Skeletal muscle tissue (tissue), 4 donors: ENCODE measurements around the gene NCF4. TPM values are rescaled to one million over a fixed set of nuclear protein-coding genes. Genes with fewer than 3 reads are reported as not detected.

ENCODE experiments used
- H3K27ac ChIP-seq: one replicate; pipeline ENCODE4 v1.7.0; 2013; ENCODE audit warnings: mild to moderate bottlenecking, low read depth, low read length, inconsistent platforms
- H3K27me3 ChIP-seq, 3 donors: one replicate each; pipeline ENCODE4 v1.7.0; 2013; ENCODE audit warnings: low read length in 3 of 3; ENCODE audit not compliant: control insufficient read depth in 3 of 3, insufficient read depth in 3 of 3
- H3K36me3 ChIP-seq, 3 donors: one replicate each; pipeline ENCODE4 v1.7.0; 2013; ENCODE audit warnings: low read length in 3 of 3; ENCODE audit not compliant: control insufficient read depth in 3 of 3, insufficient read depth in 3 of 3
- H3K4me1 ChIP-seq, 3 donors: one replicate each; pipeline ENCODE4 v1.7.0; 2013; ENCODE audit warnings: low read length in 3 of 3, mild to moderate bottlenecking in 3 of 3; ENCODE audit not compliant: control insufficient read depth in 3 of 3, insufficient read depth in 3 of 3
- H3K4me3 ChIP-seq, 3 donors: one replicate each; pipeline ENCODE4 v1.7.0; 2013; ENCODE audit warnings: low read length in 3 of 3
- H3K9ac ChIP-seq, 3 donors: one replicate each; pipeline ENCODE4 v1.7.0; 2013; ENCODE audit warnings: low read length in 3 of 3, mild to moderate bottlenecking in 3 of 3, moderate library complexity in 2 of 3, low read depth in 1 of 3
- H3K9me3 ChIP-seq, 3 donors: one replicate each; pipeline ENCODE4 v1.7.0; 2013; ENCODE audit warnings: low read length in 3 of 3; ENCODE audit not compliant: control insufficient read depth in 3 of 3
- total RNA-seq: library from RNA; depleted of rRNA; stranded (reverse); fragments of >200 nt; gene quantifications from one replicate; pipeline ENCODE4 v1.2.3, GENCODE V29; 2014
- donor health status: Osteomylitis.

Gene NCF4
- total RNA-seq, 1 donor from 2014 or later: 6.8 TPM

DNA sequence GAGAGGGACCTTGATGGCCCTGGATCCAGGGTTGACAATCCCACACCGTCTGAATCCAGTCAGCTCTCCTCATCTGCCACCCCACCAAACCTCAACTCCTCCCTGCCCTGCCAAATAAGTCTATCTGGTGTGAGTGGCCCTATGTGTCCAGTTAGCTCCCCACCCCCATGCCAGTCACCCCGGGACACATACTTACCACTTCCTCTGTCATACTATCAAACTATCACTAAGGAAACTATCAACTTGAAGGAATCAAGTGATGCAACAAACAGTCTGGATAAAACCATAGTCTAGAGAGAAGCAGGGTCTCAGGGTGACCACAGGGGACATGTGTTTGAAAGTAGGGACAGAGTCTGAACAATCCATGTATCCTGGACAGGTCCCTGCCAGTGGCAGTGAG lies 39.4 kb downstream of the NCF4 start:
- Histone ChIP-seq H3K4me3 (no peak overlapping the region), H3K4me1 (no peaks in the 10 kb centered on the region), H3K27ac (no peak overlapping the region), H3K27me3 (peaks cover 13 to 26% (median 14%) of the 10 kb centered on the region in 3 donors), H3K36me3 (no peaks in the 10 kb centered on the region), H3K9me3 (peaks cover 0 to 3% (median 2%) of the 10 kb centered on the region in 3 donors), H3K9ac (no peak overlapping the region)

DNA sequence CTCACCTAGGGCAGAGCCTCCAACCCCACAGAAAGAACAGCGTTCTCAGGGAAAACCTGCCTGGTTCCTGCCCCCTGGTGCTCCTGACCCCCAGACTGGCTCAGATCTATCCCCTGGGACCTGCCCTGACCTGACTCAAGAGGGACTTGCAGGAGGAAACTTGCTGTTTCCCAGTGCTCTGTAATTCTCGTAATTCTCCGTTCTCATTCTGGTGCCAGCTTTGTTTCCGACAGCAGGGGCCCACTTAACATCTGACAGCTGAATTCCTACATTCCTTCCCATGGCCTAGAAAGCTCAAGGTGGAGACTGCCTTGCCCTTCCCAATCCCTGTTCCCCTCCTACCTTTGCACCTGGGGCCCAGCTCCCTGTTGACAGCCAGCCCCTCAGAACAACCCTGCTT lies 40.1 kb downstream of the NCF4 start:
- peaks cover 0 to 3% (median 2%) of the 10 kb centered on the region in 3 donors for H3K9me3 ChIP-seq
- H3K9ac ChIP-seq: no peak overlapping the region
- no peaks in the 10 kb centered on the region for H3K4me1 ChIP-seq
- no peaks in the 10 kb centered on the region for H3K36me3 ChIP-seq
- H3K27ac ChIP-seq: no peak overlapping the region
- no peak overlapping the region for H3K4me3 ChIP-seq
- H3K27me3 ChIP-seq: peaks cover 12 to 30% (median 14%) of the 10 kb centered on the region in 3 donors

DNA sequence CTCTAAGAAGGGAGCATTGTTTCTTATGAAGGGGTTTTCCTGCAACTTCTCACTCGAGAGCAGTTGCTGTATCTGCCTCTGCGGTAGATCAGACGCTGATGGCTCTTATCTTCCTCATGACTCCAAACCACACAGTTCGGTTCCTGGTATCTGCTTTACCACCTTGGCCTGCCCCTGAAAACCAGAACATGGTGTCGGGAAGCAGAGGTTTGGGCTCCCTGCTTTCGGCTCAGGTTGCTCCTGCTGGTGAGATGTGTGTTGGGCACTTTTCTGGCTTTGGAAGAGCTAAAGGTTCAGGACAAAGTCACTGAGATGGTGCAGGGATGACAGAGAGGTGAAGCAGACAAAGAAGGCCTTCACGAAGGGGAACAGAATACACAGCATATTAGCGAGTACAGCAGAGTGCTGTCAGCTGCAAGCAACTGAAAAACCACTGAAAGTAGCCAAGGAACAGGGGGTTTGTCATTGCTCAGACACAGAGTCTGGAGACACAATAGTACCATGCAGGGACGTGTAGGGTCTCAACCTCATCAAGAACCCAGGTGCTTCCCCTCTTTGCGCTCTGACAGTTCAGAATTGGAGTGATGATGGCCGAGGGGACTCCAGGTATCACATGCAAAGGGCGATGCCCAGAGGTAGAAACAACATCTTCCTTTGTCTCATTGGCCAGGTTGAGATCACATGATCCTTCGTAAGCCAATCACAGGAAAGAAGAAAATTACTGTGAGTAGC lies 40.8 kb downstream of the NCF4 start:
- no peaks in the 10 kb centered on the region for H3K4me1 ChIP-seq
- peaks cover 0 to 3% (median 2%) of the 10 kb centered on the region in 3 donors for H3K9me3 ChIP-seq
- H3K36me3 ChIP-seq: no peaks in the 10 kb centered on the region
- H3K27ac ChIP-seq: no peak overlapping the region
- H3K9ac ChIP-seq: no peak overlapping the region
- H3K27me3 ChIP-seq: peaks cover 11 to 30% (median 14%) of the 10 kb centered on the region in 3 donors
- H3K4me3 ChIP-seq: no peak overlapping the region

DNA sequence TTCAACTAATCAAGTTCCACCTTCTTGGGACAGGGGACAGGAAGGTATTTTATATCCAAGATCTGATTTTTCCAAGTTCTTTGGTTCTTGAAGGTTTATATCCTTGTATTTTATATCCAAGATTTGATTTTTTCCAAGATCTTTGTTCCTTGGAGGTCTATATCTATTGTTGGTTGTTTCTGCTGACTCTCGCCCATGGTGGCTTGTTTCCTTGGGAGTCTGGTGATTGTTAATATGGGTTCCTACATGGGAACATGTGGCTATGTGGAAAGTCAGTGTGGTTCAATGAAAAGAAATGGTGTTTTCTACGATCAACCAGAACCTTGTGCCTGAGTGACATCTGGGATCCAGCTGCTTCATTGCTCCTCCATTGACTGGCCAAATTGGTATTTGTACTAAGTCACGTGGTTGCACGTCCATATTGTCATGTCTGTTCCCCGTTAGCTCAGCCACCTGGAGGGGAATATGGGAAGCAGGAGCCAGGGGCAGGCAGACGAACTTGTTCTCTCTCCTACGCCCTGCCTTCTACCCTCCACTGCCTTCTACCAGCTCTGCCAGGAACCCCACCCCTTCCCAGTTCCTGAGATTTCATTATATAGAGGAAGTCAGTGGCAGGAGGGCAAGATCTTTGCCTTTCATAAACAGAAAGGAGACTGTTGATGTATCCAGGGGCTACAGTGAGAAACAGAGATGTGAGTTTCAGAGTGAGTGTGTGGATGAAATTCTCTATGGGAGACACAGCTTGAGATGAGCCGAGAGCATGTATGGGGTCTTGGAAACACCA lies 41.5 kb downstream of the NCF4 start:
- Histone ChIP-seq H3K27ac (no peak overlapping the region), H3K36me3 (no peaks in the 10 kb centered on the region), H3K4me3 (no peak overlapping the region), H3K9ac (no peak overlapping the region), H3K4me1 (no peaks in the 10 kb centered on the region), H3K9me3 (peaks cover 0 to 3% (median 2%) of the 10 kb centered on the region in 3 donors), H3K27me3 (peaks cover 11 to 32% (median 17%) of the 10 kb centered on the region in 3 donors)

DNA sequence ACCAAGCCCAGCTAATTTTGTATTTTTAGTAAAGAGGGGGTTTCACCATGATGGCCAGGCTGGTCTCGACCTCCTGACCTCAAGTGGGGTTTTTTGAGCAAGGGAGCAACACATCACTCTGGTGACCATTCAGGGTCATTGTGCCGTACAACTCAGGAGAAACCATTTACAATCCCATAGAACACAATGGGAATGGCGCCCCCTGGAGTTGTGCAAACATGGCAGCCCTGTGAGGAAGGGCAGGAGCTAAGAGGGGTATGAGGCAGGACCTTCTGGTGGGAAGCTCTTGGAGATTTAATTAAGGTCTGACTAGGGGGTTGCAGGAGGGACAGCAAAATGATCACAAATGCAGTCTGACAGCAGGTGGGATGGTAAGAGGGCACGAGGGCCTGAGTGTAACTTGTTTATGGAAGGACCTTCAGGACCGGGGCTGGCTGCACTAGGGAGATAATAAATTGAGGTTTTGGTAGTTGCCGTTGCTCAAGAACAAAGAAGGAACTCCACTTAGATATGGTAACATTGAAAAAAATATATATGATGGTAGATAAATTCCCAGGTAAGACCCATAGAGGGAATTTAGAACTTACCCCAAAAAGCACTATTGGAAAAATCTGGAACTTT lies 43.6 kb downstream of the NCF4 start:
- Histone ChIP-seq H3K4me3 (no peak overlapping the region), H3K27ac (no peak overlapping the region)

DNA sequence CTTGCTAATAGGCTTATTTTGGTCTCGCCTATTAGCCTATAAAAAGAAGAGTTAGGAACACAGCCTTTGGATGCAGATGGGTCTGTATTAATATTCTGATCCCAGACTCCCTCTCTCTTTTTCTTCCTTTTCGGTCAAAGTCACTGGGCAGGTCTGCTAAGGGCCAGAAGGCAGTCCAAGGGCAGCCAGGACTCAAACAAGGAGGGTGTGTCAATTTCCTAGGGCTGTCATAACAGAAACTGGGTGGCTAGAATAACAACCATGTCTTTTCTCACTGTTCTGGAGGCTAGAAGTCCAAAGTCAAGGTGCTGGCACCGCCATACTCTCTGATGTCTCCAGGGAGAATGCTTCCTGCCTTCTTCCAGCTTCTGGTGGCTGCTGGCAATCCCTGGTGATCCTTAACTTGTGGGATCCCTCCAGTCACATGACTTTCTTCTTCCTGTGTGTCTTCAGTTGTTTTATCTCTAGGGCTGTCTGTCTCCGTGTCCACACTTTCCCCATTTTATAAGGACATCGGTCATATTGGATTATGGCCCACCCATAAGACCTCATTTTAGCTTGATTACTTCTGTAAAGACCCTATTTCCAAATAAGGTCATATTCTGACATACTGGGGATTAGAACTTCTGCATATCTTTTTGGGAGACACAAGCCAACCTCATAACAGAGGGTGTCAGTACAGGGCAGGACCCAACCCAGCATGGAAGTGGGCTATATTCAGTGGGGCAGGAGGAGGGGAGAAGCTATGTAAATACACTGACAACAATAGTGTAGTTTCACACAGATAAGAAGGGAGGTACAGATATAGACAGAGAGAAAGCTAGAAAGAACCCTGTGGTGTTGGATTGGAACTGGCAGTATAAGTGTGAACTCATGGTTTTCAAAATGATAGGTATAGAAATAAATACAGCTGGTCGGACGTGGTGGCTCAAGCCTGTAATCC lies 46.7 kb downstream of the NCF4 start:
- Histone ChIP-seq H3K4me3 (no peak overlapping the region), H3K9me3 (no peaks in the 10 kb centered on the region), H3K27me3 (peaks cover 10 to 17% (median 14%) of the 10 kb centered on the region in 3 donors), H3K9ac (no peak overlapping the region), H3K27ac (no peak overlapping the region), H3K4me1 (no peaks in the 10 kb centered on the region), H3K36me3 (no peaks in the 10 kb centered on the region)

More for the DNA sequence above, 43.6 kb downstream of the NCF4 start:
- no peaks in the 10 kb centered on the region for H3K4me1 ChIP-seq
- H3K27me3 ChIP-seq: peaks cover 10 to 25% (median 13%) of the 10 kb centered on the region in 3 donors
- no peaks in the 10 kb centered on the region for H3K36me3 ChIP-seq
- H3K9me3 ChIP-seq: peaks cover 0 to 3% (median 2%) of the 10 kb centered on the region in 3 donors
- H3K9ac ChIP-seq: no peak overlapping the region

DNA sequence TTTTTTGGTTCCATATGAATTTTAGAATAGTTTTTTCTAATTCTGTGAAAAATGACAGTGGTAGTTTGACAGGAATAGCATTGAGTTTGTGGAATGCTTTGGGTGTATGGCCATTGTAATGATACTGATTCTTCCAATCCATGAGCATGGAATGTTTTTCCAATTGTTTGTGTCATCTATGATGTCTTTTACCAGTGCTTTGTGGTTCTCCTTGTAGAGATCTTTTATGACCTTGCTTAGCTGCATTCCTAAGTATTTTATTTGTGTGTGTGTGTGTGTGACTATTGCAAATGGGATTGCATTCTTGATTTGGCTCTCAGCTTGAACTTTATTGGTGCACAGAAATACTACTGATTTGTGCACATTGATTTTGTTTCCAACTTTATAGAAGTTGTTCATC lies 49.7 kb downstream of the NCF4 start:
- H3K9ac ChIP-seq: no peak overlapping the region
- no peaks in the 10 kb centered on the region for H3K36me3 ChIP-seq
- H3K27me3 ChIP-seq: peaks cover 5 to 21% (median 20%) of the 10 kb centered on the region in 3 donors
- H3K9me3 ChIP-seq: no peaks in the 10 kb centered on the region
- no peak overlapping the region for H3K27ac ChIP-seq
- peaks cover 0 to 3% (median 0%) of the 10 kb centered on the region in 3 donors for H3K4me1 ChIP-seq
- no peak overlapping the region for H3K4me3 ChIP-seq

DNA sequence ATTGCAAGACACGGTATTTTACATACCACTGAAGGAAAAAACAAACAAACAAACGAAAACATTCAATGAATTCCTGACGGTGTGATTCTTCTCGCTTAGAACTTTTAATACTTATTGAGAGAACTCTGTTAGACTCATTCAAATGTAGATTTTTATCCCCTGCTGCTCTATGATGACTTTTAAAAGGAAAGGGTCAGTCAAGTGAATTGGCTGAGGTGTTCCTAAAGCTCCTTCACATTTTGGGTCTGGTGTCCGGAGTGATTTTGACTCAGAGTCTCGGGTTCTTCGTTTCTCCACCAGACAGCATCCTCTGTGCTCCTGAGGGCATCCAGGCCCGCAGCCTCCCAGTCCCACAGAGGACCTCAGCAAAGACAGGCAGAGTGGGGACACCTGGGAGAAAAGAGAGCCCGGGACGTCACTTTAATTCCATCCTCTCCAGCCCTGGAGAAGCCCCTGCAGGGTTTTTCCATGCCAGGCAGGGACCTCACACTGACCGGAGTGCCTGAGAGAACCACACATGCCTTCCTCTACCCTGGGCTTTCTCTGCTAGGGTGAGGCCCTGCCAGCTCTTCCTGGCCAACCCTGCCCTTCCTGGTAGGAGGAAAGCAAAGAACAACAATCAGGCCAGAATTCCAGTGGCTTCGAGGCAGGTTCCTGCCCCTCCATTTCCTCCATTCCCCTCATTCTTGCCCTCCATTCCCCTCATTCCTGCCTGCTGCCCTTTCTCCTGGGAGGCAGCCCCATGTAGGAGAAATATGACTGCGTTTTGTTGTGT lies 51.3 kb downstream of the NCF4 start:
- Histone ChIP-seq H3K27ac (no peak overlapping the region), H3K4me1 (peaks cover 0 to 3% (median 0%) of the 10 kb centered on the region in 3 donors), H3K4me3 (no peak overlapping the region), H3K9me3 (no peaks in the 10 kb centered on the region), H3K27me3 (peaks cover 5 to 21% (median 18%) of the 10 kb centered on the region in 3 donors), H3K9ac (no peak overlapping the region), H3K36me3 (no peaks in the 10 kb centered on the region)
